ENCODE measurements around the gene PON2.

- no peak for TF ChIP-seq EZH2 (IDR thresholded peaks at IDR 0.05; ENCODE audit: borderline replicate concordance, low read depth, low read length, severe bottlenecking)
- TF ChIP-seq, protein P1, sequence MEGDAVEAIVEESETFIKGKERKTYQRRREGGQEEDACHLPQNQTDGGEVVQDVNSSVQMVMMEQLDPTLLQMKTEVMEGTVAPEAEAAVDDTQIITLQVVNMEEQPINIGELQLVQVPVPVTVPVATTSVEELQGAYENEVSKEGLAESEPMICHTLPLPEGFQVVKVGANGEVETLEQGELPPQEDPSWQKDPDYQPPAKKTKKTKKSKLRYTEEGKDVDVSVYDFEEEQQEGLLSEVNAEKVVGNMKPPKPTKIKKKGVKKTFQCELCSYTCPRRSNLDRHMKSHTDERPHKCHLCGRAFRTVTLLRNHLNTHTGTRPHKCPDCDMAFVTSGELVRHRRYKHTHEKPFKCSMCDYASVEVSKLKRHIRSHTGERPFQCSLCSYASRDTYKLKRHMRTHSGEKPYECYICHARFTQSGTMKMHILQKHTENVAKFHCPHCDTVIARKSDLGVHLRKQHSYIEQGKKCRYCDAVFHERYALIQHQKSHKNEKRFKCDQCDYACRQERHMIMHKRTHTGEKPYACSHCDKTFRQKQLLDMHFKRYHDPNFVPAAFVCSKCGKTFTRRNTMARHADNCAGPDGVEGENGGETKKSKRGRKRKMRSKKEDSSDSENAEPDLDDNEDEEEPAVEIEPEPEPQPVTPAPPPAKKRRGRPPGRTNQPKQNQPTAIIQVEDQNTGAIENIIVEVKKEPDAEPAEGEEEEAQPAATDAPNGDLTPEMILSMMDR (IDR thresholded peaks at IDR 0.05; ENCODE audit: borderline replicate concordance, extremely low read depth, low read length, poor library complexity, severe bottlenecking) = no peak
Measured at GRCh38 chr7:95376632-95377400, 58.0 kb downstream of the PON2 start.
